Measurements from ENCODE around the gene TST. TPM values are rescaled to one million over a fixed set of nuclear protein-coding genes. Genes with fewer than 3 reads are reported as not detected.

The TST gene
- total and polyA plus RNA-seq, 10 donors = 10.3 to 27.1 (median 12.8) TPM

- H3K4me1 ChIP-seq = no peaks in the 10 kb centered on the region
- H3K4me3 ChIP-seq = no peak overlapping the region
- TF ChIP-seq CTCF (IDR thresholded peaks at IDR 0.05 in 8 of 11, conservative IDR thresholded peaks at IDR 0.05 in 3 of 11) = no peak
- TF ChIP-seq POLR2A (IDR thresholded peaks at IDR 0.05) = no peak
- no peak for TF ChIP-seq POLR2AphosphoS5 (IDR thresholded peaks at IDR 0.05)
- 67 to 85% (median 76%) methylated on average over 11 of the region's 11 CpGs for WGBS, 5 donors
- peaks cover 0 to 5% (median 0%) of the 10 kb centered on the region in 8 donors for H3K9me3 ChIP-seq
- intact Hi-C loops (cut with DNase I; ENCODE audit: low total_unique reads) = no loop called here
- H3K27me3 ChIP-seq (replicated peaks in 1 of 7) = peaks cover 0 to 4% (median 0%) of the 10 kb centered on the region in 7 donors
- H3K27ac ChIP-seq = no peak overlapping the region
- DNase-seq = no peak
- no peaks in the 10 kb centered on the region for H3K36me3 ChIP-seq
These were observed 18.3 kb downstream of the TST start for GRCh38 chr22:37000676-37001534.

GRCh38 chr22:36999463-36999862 is 19.8 kb downstream of the TST start:
- no peak overlapping the region for H3K4me3 ChIP-seq
- WGBS, 5 donors = 76 to 85% (median 82%) methylated on average over 3 to 4 of the region's 4 CpGs
- no peak for DNase-seq
- TF ChIP-seq CTCF (IDR thresholded peaks at IDR 0.05 in 8 of 11, conservative IDR thresholded peaks at IDR 0.05 in 3 of 11) (no peak), POLR2A (IDR thresholded peaks at IDR 0.05) (no peak), POLR2AphosphoS5 (IDR thresholded peaks at IDR 0.05) (no peak)
- no peaks in the 10 kb centered on the region for H3K4me1 ChIP-seq
- intact Hi-C loops (cut with DNase I; ENCODE audit: low total_unique reads) = no loop called here
- H3K36me3 ChIP-seq = no peaks in the 10 kb centered on the region
- H3K27me3 ChIP-seq (replicated peaks in 1 of 7) = peaks cover 0 to 9% (median 0%) of the 10 kb centered on the region in 7 donors
- H3K27ac ChIP-seq = no peak overlapping the region
- H3K9me3 ChIP-seq = no peaks in the 10 kb centered on the region

- intact Hi-C loops (cut with DNase I; ENCODE audit: low total_unique reads) = no loop called here
- no peak for DNase-seq
- Histone ChIP-seq H3K4me1 (no peaks in the 10 kb centered on the region), H3K9me3 (no peaks in the 10 kb centered on the region), H3K27me3 (replicated peaks in 1 of 7) (peaks cover 0 to 9% (median 0%) of the 10 kb centered on the region in 7 donors), H3K36me3 (no peaks in the 10 kb centered on the region), H3K4me3 (no peak overlapping the region), H3K27ac (no peak overlapping the region)
- TF ChIP-seq POLR2A (IDR thresholded peaks at IDR 0.05) (no peak), POLR2AphosphoS5 (IDR thresholded peaks at IDR 0.05) (no peak), CTCF (IDR thresholded peaks at IDR 0.05 in 8 of 11, conservative IDR thresholded peaks at IDR 0.05 in 3 of 11) (no peak)
- 77 to 93% (median 84%) methylated on average over 8 to 9 of the region's 9 CpGs for whole genome bisulfite sequencing, 5 donors
These were observed 20.5 kb downstream of the TST start for GRCh38 chr22:36998620-36999351.

- 65 to 82% (median 79%) methylated on average over 2 of the region's 2 CpGs for WGBS, 5 donors
These were observed 21.5 kb downstream of the TST start for GRCh38 chr22:36997746-36998145.

More at GRCh38 chr22:36997746-36998145, 21.5 kb downstream of the TST start:
- H3K4me3 ChIP-seq = no peak overlapping the region
- TF ChIP-seq POLR2AphosphoS5 (IDR thresholded peaks at IDR 0.05) (no peak), POLR2A (IDR thresholded peaks at IDR 0.05) (no peak), CTCF (IDR thresholded peaks at IDR 0.05 in 8 of 11, conservative IDR thresholded peaks at IDR 0.05 in 3 of 11) (no peak)
- H3K27me3 ChIP-seq (replicated peaks in 1 of 7) = peaks cover 0 to 17% (median 0%) of the 10 kb centered on the region in 7 donors
- DNase-seq = no peak
- H3K4me1 ChIP-seq = no peaks in the 10 kb centered on the region
- no peaks in the 10 kb centered on the region for H3K9me3 ChIP-seq
- intact Hi-C loops (cut with DNase I; ENCODE audit: low total_unique reads) = no loop called here
- no peak overlapping the region for H3K27ac ChIP-seq
- no peaks in the 10 kb centered on the region for H3K36me3 ChIP-seq
